NB4 (cell line): Measurements from ENCODE around the gene CAPN11.

ENCODE experiments used
- CTCF ChIP-seq: IDR thresholded peaks from one replicate; pipeline ENCODE4 v1.5.1; 2012; ENCODE audit warnings: low read depth, low read length
- MAX ChIP-seq: IDR thresholded peaks from 2 replicates; pipeline ENCODE4 v1.6.1; 2011; ENCODE audit warnings: low read depth, low read length

DNA sequence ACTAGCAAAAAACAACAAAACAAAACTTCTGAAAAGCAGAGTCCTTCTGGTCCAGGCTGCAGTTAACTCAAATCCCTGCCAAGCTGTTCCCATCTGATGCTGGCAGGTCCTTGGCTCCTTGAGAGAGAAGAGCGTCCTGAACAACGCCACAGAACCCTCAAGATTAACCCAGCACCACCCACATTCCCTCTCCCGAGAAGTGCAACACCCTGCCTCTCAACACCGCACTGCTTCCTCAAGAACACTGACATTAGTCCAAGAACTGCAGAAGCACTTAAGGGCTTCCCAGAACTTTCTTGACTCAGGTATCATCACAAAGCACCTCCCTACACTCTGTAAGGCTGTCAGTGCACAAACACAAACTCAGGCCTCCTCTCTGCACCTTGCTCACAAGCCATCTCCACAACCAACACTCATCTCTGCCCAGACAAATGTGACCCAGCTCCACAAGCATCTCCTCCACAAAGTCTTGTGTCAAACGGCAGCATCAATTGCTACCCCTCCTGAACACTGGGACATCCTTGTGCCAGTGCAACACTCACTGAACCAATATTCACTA, 38.8 kb upstream of the CAPN11 start:
- no peak for TF ChIP-seq CTCF
- no peak for TF ChIP-seq MAX
